Stimulated activated CD8-positive, alpha-beta memory T cell treated with anti-CD3 and anti-CD28 coated beads, Interleukin-2, amount 100 ng/mL, for 48 hours (primary cell): ENCODE measurements around the gene POTEJ.
"Not testable (repeated sequence)": the region's sequence is repeated elsewhere in the genome, so short reads cannot be mapped to it uniquely, and the experiment has no call there.

ENCODE experiments used
- DNase-seq, 2 donors: peaks; one replicate each; pipeline ENCODE4 v3.0.0-alpha.2; 2020; ENCODE audit warnings: low read depth in 2 of 2

The POTEJ gene

GRCh38 chr2:130601648-130602302 is 9.5 kb upstream of the POTEJ start:
- not testable (repeated sequence) for DNase-seq

- DNase-seq: not testable (repeated sequence)
Observed at GRCh38 chr2:130608276-130609001, 2.8 kb upstream of the POTEJ start.

- not testable (repeated sequence) for DNase-seq
Observed at GRCh38 chr2:130609002-130609920, 2.0 kb upstream of the POTEJ start.

- not testable (repeated sequence) for DNase-seq
Observed at GRCh38 chr2:130610486-130610885, 754 bp upstream of the POTEJ start.

- DNase-seq: not testable (repeated sequence)
Observed at GRCh38 chr2:130628784-130629475, 17.7 kb downstream of the POTEJ start.

GRCh38 chr2:130638973-130639372 is 27.7 kb downstream of the POTEJ start:
- not testable (repeated sequence) for DNase-seq

GRCh38 chr2:130641688-130642087 is 30.4 kb downstream of the POTEJ start:
- not testable (repeated sequence) for DNase-seq

- not testable (repeated sequence) for DNase-seq
Observed at GRCh38 chr2:130649285-130649684, 38.0 kb downstream of the POTEJ start.

GRCh38 chr2:130664506-130664905 is 53.3 kb downstream of the POTEJ start:
- not testable (repeated sequence) for DNase-seq

GRCh38 chr2:130665596-130665995 is 54.4 kb downstream of the POTEJ start:
- DNase-seq: not testable (repeated sequence)

- not testable (repeated sequence) for DNase-seq
Observed at GRCh38 chr2:130667516-130667915, 56.3 kb downstream of the POTEJ start.

GRCh38 chr2:130670026-130670745 is 58.9 kb downstream of the POTEJ start:
- not testable (repeated sequence) for DNase-seq

GRCh38 chr2:130692041-130692770 is 81.0 kb downstream of the POTEJ start:
- not testable (repeated sequence) for DNase-seq

GRCh38 chr2:130693474-130693873 is 82.2 kb downstream of the POTEJ start:
- DNase-seq: peak in 1 of 2 donors; percentile 19

GRCh38 chr2:130703250-130703649 is 92.0 kb downstream of the POTEJ start:
- not testable (repeated sequence) for DNase-seq
